ENCODE data around the gene ABO. TPM values are rescaled to one million over a fixed set of nuclear protein-coding genes. Genes with fewer than 3 reads are reported as not detected.

ABO gene
- total RNA-seq, 1 donor from 2014 or later: not detected

DNA sequence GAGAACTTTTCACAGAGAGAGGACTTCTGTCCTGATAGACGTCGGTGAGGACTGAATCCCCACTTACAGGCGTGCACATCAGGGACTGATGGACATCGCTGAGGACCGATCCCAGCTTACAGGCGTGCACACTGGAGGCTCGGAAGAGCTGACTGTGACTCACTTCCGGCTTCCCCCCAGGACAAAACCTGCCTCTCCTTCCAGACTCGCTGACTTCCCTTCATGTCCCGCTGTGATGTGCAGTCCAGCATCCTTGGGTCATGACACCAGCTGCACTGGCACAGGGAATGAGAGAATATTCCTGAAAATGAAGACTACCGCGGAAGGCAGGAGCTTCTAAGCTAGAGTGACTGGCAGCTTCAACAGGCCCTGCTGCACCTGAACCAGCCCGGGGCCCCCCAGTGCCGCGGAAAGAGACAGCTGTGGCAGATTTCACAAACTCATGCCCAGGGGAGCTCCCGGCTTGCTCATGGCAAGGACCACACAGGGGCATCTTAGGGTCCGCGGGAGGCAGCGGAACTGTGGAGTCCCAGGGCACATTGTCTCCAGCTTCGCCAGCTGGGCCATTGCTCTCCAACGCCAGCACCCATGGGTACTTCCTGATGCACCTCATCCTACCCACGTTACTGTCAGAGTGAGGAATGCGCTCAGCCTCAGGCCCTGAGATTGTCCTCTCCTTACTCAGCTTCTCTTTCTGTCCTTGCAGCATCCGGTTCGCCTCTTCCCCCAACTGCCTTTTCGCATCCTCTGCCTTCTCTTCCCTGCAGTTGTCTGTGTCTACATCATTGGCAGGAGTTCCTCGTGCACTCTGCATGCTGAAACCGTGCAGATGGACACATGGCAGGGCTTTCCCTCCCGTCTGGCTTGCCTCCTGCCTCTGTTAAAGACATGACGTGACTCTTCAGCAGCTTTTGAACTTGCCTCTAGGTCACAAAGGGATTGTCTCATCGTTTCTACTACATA lies 31.5 kb upstream of the ABO start:
- no peaks in the 10 kb centered on the region for H3K4me1 Mint-ChIP-seq
- no peaks in the 10 kb centered on the region for H3K9me3 Mint-ChIP-seq
- intact Hi-C loops (cut with micrococcal nuclease): no loop called here
- no peaks in the 10 kb centered on the region for H3K36me3 Mint-ChIP-seq (ENCODE audit: low read depth)
- no peak overlapping the region for H3K4me3 Mint-ChIP-seq
- ChIA-PET POLR2A (no interaction called here), CTCF (no interaction called here)
- H3K27ac Mint-ChIP-seq: no peak overlapping the region
- ATAC-seq (ENCODE audit: low read depth) (no peak), DNase-seq (no peak)
- H3K27me3 Mint-ChIP-seq: peaks cover 16% of the 10 kb centered on the region
- TF ChIP-seq, protein P1, sequence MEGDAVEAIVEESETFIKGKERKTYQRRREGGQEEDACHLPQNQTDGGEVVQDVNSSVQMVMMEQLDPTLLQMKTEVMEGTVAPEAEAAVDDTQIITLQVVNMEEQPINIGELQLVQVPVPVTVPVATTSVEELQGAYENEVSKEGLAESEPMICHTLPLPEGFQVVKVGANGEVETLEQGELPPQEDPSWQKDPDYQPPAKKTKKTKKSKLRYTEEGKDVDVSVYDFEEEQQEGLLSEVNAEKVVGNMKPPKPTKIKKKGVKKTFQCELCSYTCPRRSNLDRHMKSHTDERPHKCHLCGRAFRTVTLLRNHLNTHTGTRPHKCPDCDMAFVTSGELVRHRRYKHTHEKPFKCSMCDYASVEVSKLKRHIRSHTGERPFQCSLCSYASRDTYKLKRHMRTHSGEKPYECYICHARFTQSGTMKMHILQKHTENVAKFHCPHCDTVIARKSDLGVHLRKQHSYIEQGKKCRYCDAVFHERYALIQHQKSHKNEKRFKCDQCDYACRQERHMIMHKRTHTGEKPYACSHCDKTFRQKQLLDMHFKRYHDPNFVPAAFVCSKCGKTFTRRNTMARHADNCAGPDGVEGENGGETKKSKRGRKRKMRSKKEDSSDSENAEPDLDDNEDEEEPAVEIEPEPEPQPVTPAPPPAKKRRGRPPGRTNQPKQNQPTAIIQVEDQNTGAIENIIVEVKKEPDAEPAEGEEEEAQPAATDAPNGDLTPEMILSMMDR (IDR thresholded peaks at IDR 0.05): no peak

DNA sequence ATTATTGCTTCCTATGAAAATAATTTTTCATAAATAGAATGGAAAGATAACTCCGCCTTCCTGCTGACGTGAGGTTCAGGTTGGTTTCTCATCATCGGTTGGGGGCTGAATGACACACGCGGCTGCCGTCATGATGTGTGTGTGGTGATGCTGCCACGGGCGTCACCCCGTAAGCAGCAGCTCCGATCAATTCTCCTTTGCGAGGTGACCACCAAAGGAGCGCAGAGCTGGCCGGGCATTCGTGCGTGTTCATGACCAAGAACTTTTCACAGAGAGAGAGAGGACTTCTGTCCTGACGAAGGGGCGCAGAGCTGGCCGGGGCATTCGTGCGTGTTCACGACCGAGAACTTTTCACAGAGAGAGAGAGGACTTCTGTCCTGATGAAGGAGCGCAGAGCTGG lies 30.7 kb upstream of the ABO start:
- no peak for ATAC-seq (ENCODE audit: low read depth)
- Mint-ChIP-seq H3K9me3 (no peaks in the 10 kb centered on the region), H3K27me3 (peaks cover 14% of the 10 kb centered on the region), H3K27ac (no peak overlapping the region), H3K36me3 (ENCODE audit: low read depth) (no peaks in the 10 kb centered on the region), H3K4me3 (no peak overlapping the region), H3K4me1 (no peaks in the 10 kb centered on the region)
- intact Hi-C loops (cut with micrococcal nuclease): no loop called here
- DNase-seq: no peak
- CTCF ChIA-PET: no interaction called here
- POLR2A ChIA-PET: no interaction called here
- TF ChIP-seq, protein P1 (IDR thresholded peaks at IDR 0.05): no peak

DNA sequence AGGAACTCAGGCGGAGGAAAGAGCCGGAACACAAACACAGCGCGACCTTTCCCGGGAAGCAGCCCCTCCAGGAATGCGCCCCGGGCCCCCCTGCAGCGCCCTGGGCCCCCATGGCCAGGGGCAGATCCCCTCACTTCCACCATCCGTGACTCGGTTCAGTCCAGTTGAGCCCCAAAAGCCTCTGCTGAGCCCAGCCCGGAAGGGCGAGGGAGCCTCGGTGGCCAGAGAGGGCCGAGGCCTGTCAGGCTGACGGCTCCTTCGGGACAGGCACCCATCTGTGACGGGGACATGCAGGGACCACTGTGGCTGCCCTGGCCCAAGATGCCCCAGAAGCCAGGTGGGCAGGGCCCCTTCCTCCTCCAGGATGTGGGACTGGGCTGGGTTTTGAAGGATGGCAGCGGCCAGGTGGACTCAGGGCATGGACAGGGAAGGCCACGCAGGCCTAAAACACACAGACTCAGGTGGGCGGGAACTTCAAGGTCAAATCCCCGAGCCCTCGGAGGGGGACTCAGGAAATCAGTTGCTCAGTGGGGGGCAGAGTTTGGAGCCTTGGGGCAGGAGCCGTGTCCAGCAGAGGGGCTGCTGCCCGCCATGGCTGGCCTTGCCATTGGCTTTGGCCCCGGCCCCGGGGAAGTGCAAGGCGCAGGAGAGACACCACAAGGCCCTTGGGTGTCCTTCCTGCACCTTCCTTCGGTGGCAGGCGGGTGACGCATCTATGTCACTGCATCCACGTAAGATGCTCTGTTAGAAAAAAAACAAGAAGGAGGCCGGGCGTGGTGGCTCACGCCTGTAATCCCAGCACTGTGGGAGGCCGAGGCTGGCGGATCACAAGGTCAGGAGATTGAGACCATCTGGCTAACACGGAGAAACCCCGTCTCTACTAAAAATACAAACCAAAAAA lies 29.7 kb upstream of the ABO start:
- Mint-ChIP-seq H3K27me3 (peaks cover 10% of the 10 kb centered on the region), H3K27ac (no peak overlapping the region), H3K9me3 (no peaks in the 10 kb centered on the region), H3K4me3 (no peak overlapping the region), H3K36me3 (ENCODE audit: low read depth) (no peaks in the 10 kb centered on the region), H3K4me1 (no peaks in the 10 kb centered on the region)
- ATAC-seq (ENCODE audit: low read depth) (no peak), DNase-seq (no peak)
- TF ChIP-seq, protein P1 (IDR thresholded peaks at IDR 0.05): no peak
- intact Hi-C loops (cut with micrococcal nuclease): no loop called here
- POLR2A ChIA-PET: no interaction called here
- CTCF ChIA-PET: no interaction called here

DNA sequence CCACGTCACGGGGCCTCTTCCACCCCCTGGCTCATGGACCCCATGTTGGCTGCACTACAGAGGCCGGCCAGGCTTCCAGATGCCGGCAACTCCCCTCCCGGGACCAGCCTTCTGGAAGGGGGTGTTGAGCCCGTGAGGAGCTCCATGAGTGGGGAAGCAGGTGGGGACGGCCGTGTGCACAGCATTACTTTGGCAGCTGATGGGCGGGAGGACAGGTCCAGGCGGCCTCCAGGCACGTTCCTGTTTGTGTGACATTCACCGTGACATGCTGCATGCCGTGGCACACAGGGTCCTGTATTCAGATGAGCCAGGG lies 29.1 kb upstream of the ABO start:
- Mint-ChIP-seq H3K9me3 (no peaks in the 10 kb centered on the region), H3K36me3 (ENCODE audit: low read depth) (no peaks in the 10 kb centered on the region), H3K4me1 (no peaks in the 10 kb centered on the region), H3K27me3 (peaks cover 5% of the 10 kb centered on the region), H3K4me3 (no peak overlapping the region), H3K27ac (no peak overlapping the region)
- ChIA-PET CTCF (no interaction called here), POLR2A (no interaction called here)
- ATAC-seq (ENCODE audit: low read depth): no peak
- TF ChIP-seq, protein P1 (IDR thresholded peaks at IDR 0.05): no peak
- intact Hi-C loops (cut with micrococcal nuclease): no loop called here
- DNase-seq: no peak

All from activated B cell treated with CpG ODN at 0.5 μM for 24 hours (primary cell).